GM21825 (cell line): ENCODE measurements around the gene CDK19.
"Not testable (repeated sequence)": the region's sequence is repeated elsewhere in the genome, so short reads cannot be mapped to it uniquely, and the experiment has no call there.

ENCODE experiments used
- ATAC-seq: cut with Tn5 transposase; IDR thresholded peaks from one replicate; pipeline ENCODE4 v1.9.1; 2021; ENCODE audit warnings: mild to moderate bottlenecking, moderate library complexity; ENCODE audit not compliant: unreplicated experiment

The CDK19 gene

GRCh38 chr6:110760589-110760988 is 54.7 kb downstream of the CDK19 start:
- ATAC-seq, result no peak

DNA sequence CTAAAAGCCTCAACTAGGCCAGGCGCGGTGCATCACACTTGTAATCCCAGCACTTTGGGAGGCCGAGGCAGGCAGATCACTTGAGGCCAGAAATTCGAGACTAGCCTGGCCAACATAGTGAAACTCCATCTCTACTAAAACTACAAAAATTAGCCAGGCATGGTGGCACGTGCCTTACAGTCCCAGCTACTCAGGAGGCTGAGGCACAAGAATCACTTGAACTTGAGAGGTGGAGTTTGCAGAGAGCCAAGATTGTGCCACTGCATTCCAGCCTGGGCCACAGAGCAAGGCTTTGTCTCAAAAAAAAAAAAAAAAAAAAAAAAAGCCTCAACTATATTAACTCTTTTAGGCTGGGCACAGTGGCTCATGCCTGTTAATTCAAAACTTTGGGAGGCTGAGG is 55.2 kb downstream of the CDK19 start:
- not testable (repeated sequence) for ATAC-seq

DNA sequence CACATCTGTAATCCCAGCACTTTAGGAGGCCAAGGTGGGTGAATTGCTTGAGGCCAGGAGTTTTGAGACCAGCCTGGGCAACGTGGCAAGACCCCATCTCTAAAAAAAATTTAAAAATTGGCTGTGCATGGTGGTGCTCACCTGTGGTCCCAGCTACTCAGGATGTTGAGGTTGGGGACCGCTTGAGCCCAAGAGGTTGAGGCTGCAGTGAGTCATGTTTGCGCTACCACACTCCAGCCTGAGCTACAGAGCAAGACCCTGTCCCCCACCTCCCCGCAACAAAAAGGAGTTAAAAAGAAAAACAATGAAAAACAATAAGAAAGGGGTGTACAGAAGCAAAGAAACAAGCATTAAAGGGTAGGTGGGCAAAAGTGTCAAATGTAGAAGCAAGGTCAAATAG is 57.3 kb downstream of the CDK19 start:
- no peak for ATAC-seq

DNA sequence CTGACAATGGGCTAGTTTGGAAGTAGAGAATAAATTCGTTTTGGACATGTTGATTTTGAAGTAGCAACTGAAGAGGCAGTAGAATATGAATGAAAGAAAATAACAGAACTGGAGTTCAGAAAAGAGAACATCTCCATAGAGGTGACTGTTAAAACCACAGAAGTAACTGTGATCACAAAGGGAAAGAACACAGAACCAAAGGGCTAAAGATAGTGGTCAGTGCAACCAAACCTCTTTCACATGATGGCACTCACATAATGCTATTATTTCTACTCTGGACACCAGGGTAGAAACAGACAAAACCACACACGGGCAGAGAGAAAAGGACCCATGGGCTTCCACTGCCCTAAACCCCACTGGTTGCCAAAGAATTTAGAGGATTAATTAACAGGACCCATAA is 58.5 kb downstream of the CDK19 start:
- ATAC-seq, result no peak

DNA sequence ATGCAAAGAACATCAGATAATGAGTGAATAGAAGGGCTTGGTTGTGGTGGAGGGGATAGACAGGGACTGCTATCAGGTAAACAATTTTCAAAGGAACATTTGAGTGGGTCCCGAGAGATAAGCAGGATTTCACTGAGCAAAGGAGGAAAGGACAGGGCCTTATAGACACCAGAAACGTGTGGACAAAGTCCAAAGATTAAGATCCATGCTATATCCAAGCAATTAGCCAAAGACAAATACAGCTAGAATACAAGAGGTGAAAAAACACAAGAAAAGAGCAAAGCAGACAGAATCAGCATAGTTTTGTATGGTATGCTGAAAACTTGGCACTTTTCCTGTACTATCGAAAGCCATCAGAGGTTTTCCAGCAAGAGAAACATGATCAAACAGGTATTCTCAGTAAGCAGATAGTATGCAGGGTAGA is 59.8 kb downstream of the CDK19 start:
- ATAC-seq, result no peak

GRCh38 chr6:110753936-110754668 is 61.2 kb downstream of the CDK19 start:
- ATAC-seq, result not testable (repeated sequence)

DNA sequence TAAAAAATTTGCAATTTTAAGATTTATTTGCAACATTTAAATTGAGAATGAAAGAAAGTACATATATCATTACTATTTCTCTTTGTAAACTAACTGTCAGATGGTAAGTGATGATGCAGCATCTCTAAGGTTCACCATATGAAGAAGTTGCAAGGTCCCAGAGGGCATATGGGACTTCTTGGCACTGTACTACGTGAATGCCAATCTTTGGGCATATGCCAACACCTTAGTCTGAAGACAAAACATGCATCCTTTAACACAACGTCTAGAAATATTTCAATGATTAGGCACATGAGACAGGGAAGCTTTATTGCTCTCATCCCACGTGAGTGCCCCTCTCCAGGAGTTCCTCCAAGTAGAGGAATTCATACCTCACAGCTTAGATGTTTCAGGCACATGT is 66.8 kb downstream of the CDK19 start:
- no peak for ATAC-seq

DNA sequence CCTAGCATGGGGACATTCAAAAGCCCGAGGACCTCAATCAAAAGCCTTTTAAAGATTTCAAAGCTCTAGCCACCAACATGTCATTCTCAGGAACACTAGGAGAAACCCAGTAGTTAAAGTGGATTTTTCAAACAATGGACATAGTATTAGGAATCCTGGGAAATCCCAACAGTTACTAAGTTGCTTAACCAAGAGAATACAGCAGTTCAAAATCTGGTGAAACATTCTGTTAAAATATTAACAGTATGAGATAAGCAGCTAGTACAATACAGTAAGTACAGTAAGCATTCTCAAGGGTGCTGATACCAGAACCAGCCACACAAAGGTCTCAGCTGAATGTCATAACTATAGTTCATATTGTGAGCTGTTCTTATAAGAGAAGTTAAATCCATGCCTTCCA is 68.6 kb downstream of the CDK19 start:
- no peak for ATAC-seq

DNA sequence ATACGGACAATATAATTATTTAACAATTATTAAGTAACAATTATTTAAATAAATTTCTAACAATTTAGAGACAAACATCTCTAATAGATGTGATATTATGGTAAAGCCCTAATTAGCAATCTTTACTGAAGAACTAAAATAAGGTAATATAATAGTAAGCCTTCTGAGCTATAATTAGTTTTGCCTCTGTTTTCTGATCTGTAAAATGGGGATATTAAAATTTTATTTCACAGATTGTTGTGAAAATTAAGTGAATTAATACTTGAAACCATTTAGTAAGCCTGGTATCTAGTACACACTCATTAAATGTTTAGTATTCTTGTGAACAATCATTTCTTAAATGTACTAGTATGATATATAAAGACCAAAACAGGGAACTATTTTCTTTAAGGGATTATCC is 70.3 kb downstream of the CDK19 start:
- no peak for ATAC-seq

GRCh38 chr6:110742552-110742951 is 72.7 kb downstream of the CDK19 start:
- not testable (repeated sequence) for ATAC-seq

- ATAC-seq, result no peak
Measured at GRCh38 chr6:110741517-110741916, 73.8 kb downstream of the CDK19 start.

DNA sequence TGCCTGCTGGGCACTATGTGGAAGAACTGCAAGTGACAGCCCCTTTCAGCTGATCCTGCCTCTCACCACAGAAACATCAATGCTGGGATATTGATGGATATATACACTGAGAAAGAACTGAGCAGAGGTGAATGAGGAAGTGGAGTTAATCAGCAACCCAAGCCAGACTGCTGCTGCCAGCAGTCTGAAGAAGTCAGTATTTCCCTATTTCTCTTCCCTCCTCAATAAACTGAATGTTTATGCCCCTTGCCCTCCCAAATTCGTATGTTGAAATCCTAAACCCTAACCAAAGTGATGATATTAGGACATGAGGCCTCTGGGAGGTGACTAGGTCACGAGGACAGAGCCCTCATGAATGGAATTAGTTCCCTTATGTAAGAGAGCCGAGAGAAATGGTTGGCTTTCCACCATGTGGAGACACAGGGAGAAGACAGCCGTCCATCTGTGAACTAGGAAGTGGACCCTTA is 76.3 kb downstream of the CDK19 start:
- ATAC-seq, result peak; percentile 74

DNA sequence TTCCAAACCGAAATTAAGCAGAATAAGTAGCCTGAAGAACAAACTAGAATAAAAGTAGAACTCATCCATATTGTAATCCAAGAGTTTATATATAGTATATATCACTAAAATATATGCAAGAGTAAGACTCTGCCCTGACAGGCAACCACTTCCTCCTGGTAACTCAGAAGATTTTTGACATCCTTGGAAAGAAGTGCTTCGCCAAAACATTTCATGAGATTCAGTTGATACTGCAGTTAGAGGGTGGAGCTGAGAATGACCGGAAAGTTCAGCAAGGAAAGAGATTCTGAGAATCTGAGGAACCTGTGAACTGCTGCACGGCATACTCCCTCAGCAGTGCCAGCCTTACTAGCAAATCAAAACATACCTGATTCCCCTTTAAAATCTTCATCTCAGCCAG is 79.6 kb downstream of the CDK19 start:
- ATAC-seq, result no peak

DNA sequence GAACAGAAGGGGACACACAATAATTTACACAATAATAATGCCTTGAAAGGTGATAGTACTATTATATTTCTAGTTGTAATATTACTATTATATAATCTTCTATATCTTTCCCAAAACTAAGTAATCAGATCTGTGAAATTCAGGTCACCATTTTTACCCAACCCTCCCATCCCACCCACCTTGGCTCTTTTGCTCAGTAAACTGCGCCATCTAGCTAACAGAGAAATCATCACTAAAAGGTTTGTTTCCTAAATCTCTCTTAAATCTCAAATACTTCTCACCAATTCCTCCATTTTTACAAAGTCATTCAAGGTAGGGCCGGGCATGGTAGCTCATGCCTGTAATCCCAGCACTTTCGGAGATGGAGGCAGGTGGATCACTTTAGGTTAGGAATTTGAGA is 83.4 kb downstream of the CDK19 start:
- ATAC-seq, result no peak

DNA sequence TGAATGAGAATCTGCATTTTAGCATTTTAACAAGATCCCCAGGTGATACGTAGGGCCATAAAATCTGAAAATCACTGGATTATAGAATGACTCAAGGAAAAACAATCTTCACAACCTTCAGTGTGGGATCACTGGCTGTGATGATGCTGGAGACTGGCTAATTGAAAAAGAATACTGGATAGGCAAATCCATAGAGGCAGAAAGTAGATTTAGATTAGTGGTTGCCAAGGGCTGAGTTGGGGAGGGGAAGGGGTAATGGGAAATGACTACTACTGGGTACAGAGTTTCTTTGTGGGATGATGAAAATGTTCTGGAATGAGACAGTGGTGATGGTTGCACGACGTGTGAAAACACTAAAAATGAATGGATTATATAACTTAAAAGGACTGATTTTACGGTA is 84.1 kb downstream of the CDK19 start:
- ATAC-seq, result no peak

- ATAC-seq, result peak; percentile 84
Measured at GRCh38 chr6:110728501-110728900, 86.8 kb downstream of the CDK19 start.

DNA sequence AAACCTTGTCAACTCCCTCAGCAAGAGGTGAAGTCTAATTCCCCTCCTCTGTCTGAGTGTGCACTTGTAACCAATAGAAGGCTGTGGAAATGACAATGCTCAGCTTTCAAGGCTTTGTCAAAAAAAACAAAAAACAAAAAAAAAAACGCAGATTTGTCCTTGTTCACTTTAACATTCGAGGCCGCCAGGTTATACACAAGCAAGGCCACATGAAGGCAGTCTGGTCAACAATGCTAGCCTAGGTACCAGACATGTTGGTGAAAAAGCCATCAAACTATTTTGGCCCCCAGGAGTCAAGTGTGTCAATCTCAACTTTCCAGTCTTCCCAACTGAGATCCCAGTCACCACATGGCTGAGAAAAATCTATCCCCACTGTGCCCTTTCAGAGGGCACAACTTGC is 92.3 kb downstream of the CDK19 start:
- no peak for ATAC-seq

DNA sequence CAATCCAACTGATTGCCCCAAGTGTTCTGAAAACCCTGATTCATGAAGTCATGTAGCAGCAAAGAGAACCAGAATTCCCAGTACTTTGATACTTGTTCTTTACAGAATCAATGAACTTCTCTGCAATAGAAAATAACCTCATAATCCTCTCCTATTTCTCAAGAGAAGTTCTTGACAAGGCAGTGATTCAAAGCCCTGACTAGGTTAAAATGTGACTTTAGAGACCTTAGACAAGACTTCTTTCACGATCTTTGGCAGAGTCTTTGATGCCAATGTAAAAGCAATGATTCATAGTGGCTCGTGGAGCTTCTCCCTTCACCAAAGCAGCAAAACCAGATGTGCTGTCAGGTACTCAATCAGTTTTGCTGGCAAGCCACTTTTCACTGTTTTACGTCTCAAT is 95.2 kb downstream of the CDK19 start:
- no peak for ATAC-seq

DNA sequence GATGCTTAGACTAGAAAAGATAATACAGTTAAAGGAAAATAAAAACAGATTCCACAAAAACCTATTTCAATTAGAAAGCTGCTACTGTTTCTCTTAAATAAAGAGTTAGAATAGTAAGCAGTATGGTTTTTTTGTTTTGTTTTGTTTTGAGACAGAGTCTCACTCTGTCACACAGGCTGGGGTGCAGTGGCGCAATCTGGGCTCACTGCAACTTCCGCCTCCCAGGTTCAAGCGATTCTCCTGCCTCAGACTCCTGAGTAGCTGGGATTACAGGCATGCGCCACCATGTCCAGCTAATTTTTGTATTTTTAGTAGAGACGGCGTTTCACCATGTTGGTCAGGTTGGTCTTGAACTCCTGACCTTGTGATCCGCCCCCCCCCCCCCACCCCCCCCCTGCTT is 95.7 kb downstream of the CDK19 start:
- ATAC-seq, result not testable (repeated sequence)

DNA sequence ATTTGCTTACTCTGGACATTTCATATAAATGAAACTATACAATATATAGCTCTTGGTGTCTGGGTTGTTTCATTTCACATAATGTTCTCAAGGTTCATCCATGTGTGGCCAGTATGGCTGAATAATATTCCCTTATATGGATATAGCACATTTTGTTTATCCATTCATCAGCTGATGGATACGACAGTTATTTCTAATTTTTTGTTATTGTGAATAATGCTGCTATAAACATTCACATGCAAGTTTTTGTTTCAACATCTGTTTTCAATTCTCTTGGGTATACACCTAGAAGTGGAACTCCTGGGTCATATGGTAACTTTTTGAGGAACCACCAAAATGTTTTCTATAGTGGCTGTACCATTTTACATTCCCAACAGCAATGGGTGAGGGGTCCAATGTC is 101.1 kb downstream of the CDK19 start:
- no peak for ATAC-seq

GRCh38 chr6:110712238-110712637 is 103.0 kb downstream of the CDK19 start:
- ATAC-seq, result no peak

DNA sequence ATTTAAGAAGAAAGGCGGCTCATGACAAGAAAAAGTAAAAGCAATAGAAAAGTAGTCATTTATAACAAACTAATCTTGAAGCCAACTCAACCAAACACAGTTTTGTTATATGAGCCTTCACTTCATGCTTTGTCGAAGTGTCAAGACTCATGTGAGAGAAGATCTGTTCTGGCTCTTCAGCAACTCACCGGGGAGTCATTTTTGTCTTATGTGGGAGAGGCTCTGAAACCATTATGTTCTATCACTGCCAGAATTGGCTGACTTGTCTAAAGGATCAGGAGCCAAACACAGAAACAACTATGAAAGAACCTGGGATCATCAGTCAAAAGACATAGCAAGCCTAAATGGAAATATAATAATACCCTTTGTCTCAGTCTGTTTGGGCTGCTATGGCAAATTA is 105.2 kb downstream of the CDK19 start:
- no peak for ATAC-seq

- no peak for ATAC-seq
Measured at GRCh38 chr6:110708295-110708950, 106.8 kb downstream of the CDK19 start.
